ENCODE results near the gene EEFSEC. TPM values are rescaled to one million over a fixed set of nuclear protein-coding genes. Genes with fewer than 3 reads are reported as not detected.

EEFSEC gene
- total RNA-seq, 1 donor: 3.0 TPM

- DNase-seq (ENCODE audit: low read depth): no peak
- H3K4me3 ChIP-seq (ENCODE audit: low read depth, low read length): no peak overlapping the region
- TF ChIP-seq CTCF (IDR thresholded peaks at IDR 0.05; ENCODE audit: insufficient read depth, low read depth, low read length): no peak
Measured at GRCh38 chr3:128446821-128447220, 293.5 kb downstream of the EEFSEC start.

- DNase-seq (ENCODE audit: low read depth): no peak
Measured at GRCh38 chr3:128447561-128448013, 294.3 kb downstream of the EEFSEC start.

GRCh38 chr3:128448491-128448890 is 295.2 kb downstream of the EEFSEC start:
- no peak for DNase-seq (ENCODE audit: low read depth)
- TF ChIP-seq CTCF (IDR thresholded peaks at IDR 0.05; ENCODE audit: insufficient read depth, low read depth, low read length): no peak
- no peak overlapping the region for H3K4me3 ChIP-seq (ENCODE audit: low read depth, low read length)

More at GRCh38 chr3:128447561-128448013, 294.3 kb downstream of the EEFSEC start:
- H3K4me3 ChIP-seq (ENCODE audit: low read depth, low read length): no peak overlapping the region
- TF ChIP-seq CTCF (IDR thresholded peaks at IDR 0.05; ENCODE audit: insufficient read depth, low read depth, low read length): no peak

GRCh38 chr3:128449111-128449638 is 295.9 kb downstream of the EEFSEC start:
- H3K4me3 ChIP-seq (ENCODE audit: low read depth, low read length): no peak overlapping the region
- TF ChIP-seq CTCF (IDR thresholded peaks at IDR 0.05; ENCODE audit: insufficient read depth, low read depth, low read length): no peak
- no peak for DNase-seq (ENCODE audit: low read depth)

- no peak for TF ChIP-seq CTCF (IDR thresholded peaks at IDR 0.05; ENCODE audit: insufficient read depth, low read depth, low read length)
- no peak for DNase-seq (ENCODE audit: low read depth)
- H3K4me3 ChIP-seq (ENCODE audit: low read depth, low read length): no peak overlapping the region
Measured at GRCh38 chr3:128452120-128452519, 298.8 kb downstream of the EEFSEC start.

GRCh38 chr3:128452678-128453275 is 299.5 kb downstream of the EEFSEC start:
- H3K4me3 ChIP-seq (ENCODE audit: low read depth, low read length): no peak overlapping the region
- DNase-seq (ENCODE audit: low read depth): no peak
- no peak for TF ChIP-seq CTCF (IDR thresholded peaks at IDR 0.05; ENCODE audit: insufficient read depth, low read depth, low read length)

Measured in fibroblast of villous mesenchyme (primary cell).